Measurements from ENCODE around the gene RCC2.
"Not testable (repeated sequence)": the region's sequence is repeated elsewhere in the genome, so short reads cannot be mapped to it uniquely, and the experiment has no call there.

The RCC2 gene

DNA sequence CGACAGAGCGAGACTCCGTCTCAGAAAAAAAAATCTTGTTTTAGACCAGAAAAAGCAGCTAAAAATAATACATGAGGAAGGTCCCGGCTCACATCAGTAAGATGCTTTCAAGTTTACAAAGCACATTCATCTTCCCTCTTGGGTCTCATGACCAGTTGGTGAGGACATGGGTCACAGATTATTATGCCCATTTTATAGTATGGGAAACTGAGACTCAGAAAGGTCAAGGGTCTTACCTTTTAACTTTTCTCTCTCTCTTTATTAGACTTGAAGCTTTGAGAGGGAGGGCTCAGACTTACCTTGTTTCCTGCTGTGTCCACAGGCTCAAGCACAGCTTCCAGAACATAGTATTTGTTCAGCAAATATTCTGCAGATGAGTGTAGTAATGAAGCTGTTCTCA, 13.2 kb upstream of the RCC2 start:
- no peaks in the 10 kb centered on the region for H3F3A ChIP-seq (ENCODE audit: insufficient read depth, low read length)
- no peak overlapping the region for H3K27ac ChIP-seq (ENCODE audit: low read depth, low read length, poor library complexity, severe bottlenecking)
- H3K79me2 ChIP-seq (ENCODE audit: insufficient read depth, low read length): no peaks in the 10 kb centered on the region
- H3K4me2 ChIP-seq (ENCODE audit: low read length): no peak overlapping the region
- H3K9me2 ChIP-seq (ENCODE audit: low read depth, low read length): no peaks in the 10 kb centered on the region
- peaks cover 6% of the 10 kb centered on the region; the same call in 1 of the 2 replicates for H3K27me3 ChIP-seq (ENCODE audit: insufficient read depth, low read length)
- no peak overlapping the region for H2AFZ ChIP-seq (ENCODE audit: low read length)
- no peak overlapping the region for H3K9ac ChIP-seq (ENCODE audit: low read length)
- no peaks in the 10 kb centered on the region for H4K20me1 ChIP-seq (ENCODE audit: insufficient read depth, low read length)
- H3K4me1 ChIP-seq (ENCODE audit: insufficient read depth, low read length, severe bottlenecking): no peaks in the 10 kb centered on the region
- no peak overlapping the region for H3K4me3 ChIP-seq (ENCODE audit: low read depth, low read length, poor library complexity, severe bottlenecking)
- no peaks in the 10 kb centered on the region for H3K9me3 ChIP-seq (ENCODE audit: low read length)
- no peaks in the 10 kb centered on the region for H3K36me3 ChIP-seq (ENCODE audit: insufficient read depth, low read length)
- TF ChIP-seq, protein P1, sequence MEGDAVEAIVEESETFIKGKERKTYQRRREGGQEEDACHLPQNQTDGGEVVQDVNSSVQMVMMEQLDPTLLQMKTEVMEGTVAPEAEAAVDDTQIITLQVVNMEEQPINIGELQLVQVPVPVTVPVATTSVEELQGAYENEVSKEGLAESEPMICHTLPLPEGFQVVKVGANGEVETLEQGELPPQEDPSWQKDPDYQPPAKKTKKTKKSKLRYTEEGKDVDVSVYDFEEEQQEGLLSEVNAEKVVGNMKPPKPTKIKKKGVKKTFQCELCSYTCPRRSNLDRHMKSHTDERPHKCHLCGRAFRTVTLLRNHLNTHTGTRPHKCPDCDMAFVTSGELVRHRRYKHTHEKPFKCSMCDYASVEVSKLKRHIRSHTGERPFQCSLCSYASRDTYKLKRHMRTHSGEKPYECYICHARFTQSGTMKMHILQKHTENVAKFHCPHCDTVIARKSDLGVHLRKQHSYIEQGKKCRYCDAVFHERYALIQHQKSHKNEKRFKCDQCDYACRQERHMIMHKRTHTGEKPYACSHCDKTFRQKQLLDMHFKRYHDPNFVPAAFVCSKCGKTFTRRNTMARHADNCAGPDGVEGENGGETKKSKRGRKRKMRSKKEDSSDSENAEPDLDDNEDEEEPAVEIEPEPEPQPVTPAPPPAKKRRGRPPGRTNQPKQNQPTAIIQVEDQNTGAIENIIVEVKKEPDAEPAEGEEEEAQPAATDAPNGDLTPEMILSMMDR (IDR thresholded peaks at IDR 0.05; ENCODE audit: low read length): no peak
- no peak for TF ChIP-seq EZH2 (IDR thresholded peaks at IDR 0.05; ENCODE audit: borderline replicate concordance, low read length)

DNA sequence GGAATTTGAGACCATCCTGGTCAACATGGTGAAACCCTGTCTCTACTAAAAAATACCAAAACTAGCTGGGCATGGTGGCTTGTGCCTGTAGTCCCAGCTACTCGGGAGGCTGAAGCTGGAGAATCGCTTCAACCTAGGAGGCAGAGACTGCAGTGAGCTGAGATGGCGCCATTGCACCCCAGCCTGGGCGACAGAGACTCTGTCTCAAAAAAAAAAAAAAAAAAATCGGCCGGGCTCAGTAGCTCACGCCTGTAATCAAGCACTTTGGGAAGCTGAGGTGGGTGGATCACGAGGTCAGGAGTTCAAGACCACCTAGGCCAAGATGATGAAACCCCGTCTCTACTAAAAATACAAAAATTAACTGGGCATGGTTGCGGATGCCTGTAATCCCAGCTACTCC, 12.7 kb upstream of the RCC2 start:
- H3K27me3 ChIP-seq (ENCODE audit: insufficient read depth, low read length); H3K36me3 ChIP-seq (ENCODE audit: insufficient read depth, low read length); H3K4me2 ChIP-seq (ENCODE audit: low read length); H3K9me2 ChIP-seq (ENCODE audit: low read depth, low read length); H3K4me3 ChIP-seq (ENCODE audit: low read depth, low read length, poor library complexity, severe bottlenecking); H3K9me3 ChIP-seq (ENCODE audit: low read length); H3F3A ChIP-seq (ENCODE audit: insufficient read depth, low read length); H3K4me1 ChIP-seq (ENCODE audit: insufficient read depth, low read length, severe bottlenecking); H3K27ac ChIP-seq (ENCODE audit: low read depth, low read length, poor library complexity, severe bottlenecking); H2AFZ ChIP-seq (ENCODE audit: low read length); H3K79me2 ChIP-seq (ENCODE audit: insufficient read depth, low read length); H3K9ac ChIP-seq (ENCODE audit: low read length); H4K20me1 ChIP-seq (ENCODE audit: insufficient read depth, low read length): not testable (repeated sequence)

DNA sequence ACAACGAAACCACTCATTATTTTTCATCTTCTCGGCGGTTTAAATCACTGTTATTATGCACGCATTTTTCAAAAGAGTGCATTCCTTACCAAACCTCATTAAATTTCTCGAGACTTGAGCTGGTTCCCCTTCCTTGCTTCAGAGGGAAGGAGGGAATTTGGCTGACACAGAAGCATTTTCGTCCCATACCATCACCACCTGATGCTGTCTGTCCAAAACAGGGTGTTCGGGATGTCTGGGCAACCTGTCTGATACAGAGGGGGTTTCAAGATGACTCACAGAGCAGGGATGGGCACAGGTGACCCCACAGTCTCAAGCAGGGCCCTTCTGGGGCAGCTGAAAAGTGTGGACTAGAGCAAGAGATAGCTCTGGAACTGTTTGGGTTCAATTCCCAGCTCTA, 12.3 kb upstream of the RCC2 start:
- Histone ChIP-seq H3K4me2 (ENCODE audit: low read length) (no peak overlapping the region), H3F3A (ENCODE audit: insufficient read depth, low read length) (no peaks in the 10 kb centered on the region), H3K9me3 (ENCODE audit: low read length) (no peaks in the 10 kb centered on the region), H4K20me1 (ENCODE audit: insufficient read depth, low read length) (no peaks in the 10 kb centered on the region), H3K79me2 (ENCODE audit: insufficient read depth, low read length) (no peaks in the 10 kb centered on the region), H3K36me3 (ENCODE audit: insufficient read depth, low read length) (no peaks in the 10 kb centered on the region), H3K27me3 (ENCODE audit: insufficient read depth, low read length) (peaks cover 6% of the 10 kb centered on the region; the same call in 1 of the 2 replicates), H3K9ac (ENCODE audit: low read length) (no peak overlapping the region), H2AFZ (ENCODE audit: low read length) (no peak overlapping the region), H3K9me2 (ENCODE audit: low read depth, low read length) (no peaks in the 10 kb centered on the region), H3K4me1 (ENCODE audit: insufficient read depth, low read length, severe bottlenecking) (no peaks in the 10 kb centered on the region), H3K4me3 (ENCODE audit: low read depth, low read length, poor library complexity, severe bottlenecking) (no peak overlapping the region), H3K27ac (ENCODE audit: low read depth, low read length, poor library complexity, severe bottlenecking) (no peak overlapping the region)
- TF ChIP-seq, protein P1 (IDR thresholded peaks at IDR 0.05; ENCODE audit: low read length): no peak
- no peak for TF ChIP-seq EZH2 (IDR thresholded peaks at IDR 0.05; ENCODE audit: borderline replicate concordance, low read length)

DNA sequence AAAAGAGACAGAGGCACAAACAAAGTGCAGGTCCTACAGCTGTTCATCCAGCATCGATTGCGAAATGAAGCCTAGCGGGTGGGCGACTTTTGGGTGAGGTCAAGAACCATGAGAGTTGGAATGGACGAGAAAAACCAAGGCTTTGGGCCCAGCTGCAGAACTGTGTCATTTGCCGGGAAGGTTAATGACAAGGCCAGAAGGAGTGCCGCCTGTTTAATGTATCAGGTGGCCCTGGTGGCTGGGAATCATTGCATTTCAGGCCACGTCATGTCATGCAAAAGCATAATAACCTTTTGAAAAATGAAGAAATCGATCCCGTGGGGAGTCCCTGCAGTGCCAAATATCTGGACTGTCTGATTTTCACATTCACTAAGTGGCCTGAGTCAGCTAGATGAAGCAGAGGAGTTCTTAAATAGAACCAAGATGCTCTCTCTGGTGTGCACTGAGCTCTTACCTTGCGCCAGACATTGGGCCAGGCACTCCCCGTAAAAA, 8.1 kb upstream of the RCC2 start:
- no peak overlapping the region for H2AFZ ChIP-seq (ENCODE audit: low read length)
- TF ChIP-seq EZH2 (IDR thresholded peaks at IDR 0.05; ENCODE audit: borderline replicate concordance, low read length): no peak
- TF ChIP-seq, protein P1 (IDR thresholded peaks at IDR 0.05; ENCODE audit: low read length): no peak
- H3K9me2 ChIP-seq (ENCODE audit: low read depth, low read length): no peaks in the 10 kb centered on the region
- no peak overlapping the region for H3K27ac ChIP-seq (ENCODE audit: low read depth, low read length, poor library complexity, severe bottlenecking)
- no peaks in the 10 kb centered on the region for H3F3A ChIP-seq (ENCODE audit: insufficient read depth, low read length)
- peaks cover 6% of the 10 kb centered on the region; the same call in 1 of the 2 replicates for H3K27me3 ChIP-seq (ENCODE audit: insufficient read depth, low read length)
- no peaks in the 10 kb centered on the region for H3K79me2 ChIP-seq (ENCODE audit: insufficient read depth, low read length)
- no peak overlapping the region for H3K9ac ChIP-seq (ENCODE audit: low read length)
- H3K9me3 ChIP-seq (ENCODE audit: low read length): no peaks in the 10 kb centered on the region
- H3K4me3 ChIP-seq (ENCODE audit: low read depth, low read length, poor library complexity, severe bottlenecking): no peak overlapping the region
- no peaks in the 10 kb centered on the region for H3K36me3 ChIP-seq (ENCODE audit: insufficient read depth, low read length)
- no peak overlapping the region for H3K4me2 ChIP-seq (ENCODE audit: low read length)
- H3K4me1 ChIP-seq (ENCODE audit: insufficient read depth, low read length, severe bottlenecking): no peaks in the 10 kb centered on the region
- no peaks in the 10 kb centered on the region for H4K20me1 ChIP-seq (ENCODE audit: insufficient read depth, low read length)

All from OCI-LY1 (cell line).